ENCODE data around the gene WDR77. TPM values are rescaled to one million over a fixed set of nuclear protein-coding genes. Genes with fewer than 3 reads are reported as not detected.

WDR77 gene
- total and polyA plus RNA-seq, 2 donors (not counting 1 experiment from before 2014, with no cell fraction given) = 21.8 to 62.0 TPM

GRCh38 chr1:111422546-111423391 is 26.3 kb downstream of the WDR77 start:
- H3K36me3 ChIP-seq (ENCODE audit: control insufficient read depth, insufficient read depth, low read length) = no peaks in the 10 kb centered on the region
- H3K79me2 ChIP-seq (ENCODE audit: control insufficient read depth, insufficient read depth, low read length) = no peaks in the 10 kb centered on the region
- DNase-seq (ENCODE audit: low read depth in 2 of 2) = no peak
- no peaks in the 10 kb centered on the region for H3K4me1 ChIP-seq (ENCODE audit: control insufficient read depth, extremely low read depth, insufficient read depth, low read length)
- no peaks in the 10 kb centered on the region for H3K9me3 ChIP-seq (ENCODE audit: control insufficient read depth, insufficient read depth, low read depth, low read length)
- H3K27me3 ChIP-seq (ENCODE audit: control insufficient read depth, insufficient read depth, low read length) = peaks cover 7% of the 10 kb centered on the region
- no peak overlapping the region for H3K4me2 ChIP-seq (ENCODE audit: extremely low read depth, insufficient read depth, low read length)
- TF ChIP-seq CTCF (conservative IDR thresholded peaks at IDR 0.05 in 1 of 2, IDR thresholded peaks at IDR 0.05 in 1 of 2; ENCODE audit: low read depth in 1 of 2, low read length in 2 of 2) (no peak), EZH2 (IDR thresholded peaks at IDR 0.05; ENCODE audit: low read length, missing control alignments) (no peak)
- no peak overlapping the region for H3K9ac ChIP-seq (ENCODE audit: insufficient read depth, low read length)
- H2AFZ ChIP-seq (ENCODE audit: low read length) = no peak overlapping the region
- no peak overlapping the region for H3K27ac ChIP-seq (ENCODE audit: insufficient read depth, low read length)
- no peaks in the 10 kb centered on the region for H4K20me1 ChIP-seq (ENCODE audit: control insufficient read depth, extremely low read depth, insufficient read depth, low read length)
- H3K4me3 ChIP-seq (replicated peaks in 1 of 4; ENCODE audit: control extremely low read depth in 1 of 4, insufficient read depth in 1 of 4, low read depth in 3 of 4, low read length in 4 of 4) = no peak overlapping the region

- H3K9me3 ChIP-seq (ENCODE audit: control insufficient read depth, insufficient read depth, low read depth, low read length) = no peaks in the 10 kb centered on the region
- H3K79me2 ChIP-seq (ENCODE audit: control insufficient read depth, insufficient read depth, low read length) = no peaks in the 10 kb centered on the region
- no peak overlapping the region for H3K27ac ChIP-seq (ENCODE audit: insufficient read depth, low read length)
- TF ChIP-seq EZH2 (IDR thresholded peaks at IDR 0.05; ENCODE audit: low read length, missing control alignments) (no peak), CTCF (conservative IDR thresholded peaks at IDR 0.05 in 1 of 2, IDR thresholded peaks at IDR 0.05 in 1 of 2; ENCODE audit: low read depth in 1 of 2, low read length in 2 of 2) (no peak)
- no peaks in the 10 kb centered on the region for H3K36me3 ChIP-seq (ENCODE audit: control insufficient read depth, insufficient read depth, low read length)
- H2AFZ ChIP-seq (ENCODE audit: low read length) = no peak overlapping the region
- H3K4me1 ChIP-seq (ENCODE audit: control insufficient read depth, extremely low read depth, insufficient read depth, low read length) = no peaks in the 10 kb centered on the region
- no peak overlapping the region for H3K4me3 ChIP-seq (replicated peaks in 1 of 4; ENCODE audit: control extremely low read depth in 1 of 4, insufficient read depth in 1 of 4, low read depth in 3 of 4, low read length in 4 of 4)
- H3K9ac ChIP-seq (ENCODE audit: insufficient read depth, low read length) = no peak overlapping the region
- no peak overlapping the region for H3K4me2 ChIP-seq (ENCODE audit: extremely low read depth, insufficient read depth, low read length)
- no peaks in the 10 kb centered on the region for H4K20me1 ChIP-seq (ENCODE audit: control insufficient read depth, extremely low read depth, insufficient read depth, low read length)
- peaks cover 4% of the 10 kb centered on the region for H3K27me3 ChIP-seq (ENCODE audit: control insufficient read depth, insufficient read depth, low read length)
- no peak for DNase-seq (ENCODE audit: low read depth in 2 of 2)
Measured at GRCh38 chr1:111420377-111420776, 28.7 kb downstream of the WDR77 start.

- H3K27ac ChIP-seq (ENCODE audit: insufficient read depth, low read length) = no peak overlapping the region
Measured at GRCh38 chr1:111419037-111419436, 30.0 kb downstream of the WDR77 start.

More at GRCh38 chr1:111419037-111419436, 30.0 kb downstream of the WDR77 start:
- Histone ChIP-seq H4K20me1 (ENCODE audit: control insufficient read depth, extremely low read depth, insufficient read depth, low read length) (no peaks in the 10 kb centered on the region), H3K9me3 (ENCODE audit: control insufficient read depth, insufficient read depth, low read depth, low read length) (no peaks in the 10 kb centered on the region), H3K4me1 (ENCODE audit: control insufficient read depth, extremely low read depth, insufficient read depth, low read length) (no peaks in the 10 kb centered on the region), H2AFZ (ENCODE audit: low read length) (no peak overlapping the region), H3K4me2 (ENCODE audit: extremely low read depth, insufficient read depth, low read length) (no peak overlapping the region), H3K9ac (ENCODE audit: insufficient read depth, low read length) (no peak overlapping the region), H3K27me3 (ENCODE audit: control insufficient read depth, insufficient read depth, low read length) (no peaks in the 10 kb centered on the region), H3K36me3 (ENCODE audit: control insufficient read depth, insufficient read depth, low read length) (no peaks in the 10 kb centered on the region), H3K79me2 (ENCODE audit: control insufficient read depth, insufficient read depth, low read length) (no peaks in the 10 kb centered on the region), H3K4me3 (replicated peaks in 1 of 4; ENCODE audit: control extremely low read depth in 1 of 4, insufficient read depth in 1 of 4, low read depth in 3 of 4, low read length in 4 of 4) (no peak overlapping the region)
- no peak for DNase-seq (ENCODE audit: low read depth in 2 of 2)
- TF ChIP-seq EZH2 (IDR thresholded peaks at IDR 0.05; ENCODE audit: low read length, missing control alignments) = no peak
- TF ChIP-seq CTCF (conservative IDR thresholded peaks at IDR 0.05 in 1 of 2, IDR thresholded peaks at IDR 0.05 in 1 of 2; ENCODE audit: low read depth in 1 of 2, low read length in 2 of 2) = no peak
